ENCODE data around the gene BAHCC1.
A peak's percentile ranks its signal among the peaks of the same experiment; 100 is the strongest.
"Not testable (repeated sequence)": the region's sequence is repeated elsewhere in the genome, so short reads cannot be mapped to it uniquely, and the experiment has no call there.

BAHCC1 gene

GRCh38 chr17:81394921-81395599, at the start of gene BAHCC1:
Gene BAHCC1, plus strand, starts transcription at chr17:81395457. Its CDS starts 4,283 bp downstream, at chr17:81399740.
- DNase-seq (ENCODE audit: low read depth in 2 of 2) = peak; percentile 88 to 93

- peak; percentile 95 for DNase-seq (ENCODE audit: low read depth in 2 of 2)
These were observed 49.0 kb upstream of the BAHCC1 start for GRCh38 chr17:81346090-81346907.

- no peak for DNase-seq (ENCODE audit: low read depth in 2 of 2)
These were observed 48.3 kb upstream of the BAHCC1 start for GRCh38 chr17:81346908-81347349.

GRCh38 chr17:81347437-81347836, 47.8 kb upstream of the BAHCC1 start:
- DNase-seq (ENCODE audit: low read depth in 2 of 2) = no peak

- no peak for DNase-seq (ENCODE audit: low read depth in 2 of 2)
These were observed 46.9 kb upstream of the BAHCC1 start for GRCh38 chr17:81348097-81349055.

GRCh38 chr17:81349397-81350319, 45.6 kb upstream of the BAHCC1 start:
- no peak for DNase-seq (ENCODE audit: low read depth in 2 of 2)

GRCh38 chr17:81350320-81350890, 44.9 kb upstream of the BAHCC1 start:
- DNase-seq (ENCODE audit: low read depth in 2 of 2) = no peak

GRCh38 chr17:81351329-81352052, 43.8 kb upstream of the BAHCC1 start:
- not testable (repeated sequence) for DNase-seq (ENCODE audit: low read depth in 2 of 2)

GRCh38 chr17:81352056-81352455, 43.2 kb upstream of the BAHCC1 start:
- DNase-seq (ENCODE audit: low read depth in 2 of 2) = not testable (repeated sequence)

GRCh38 chr17:81354252-81354953, 40.9 kb upstream of the BAHCC1 start:
- DNase-seq (ENCODE audit: low read depth in 2 of 2) = no peak

GRCh38 chr17:81354954-81355347, 40.3 kb upstream of the BAHCC1 start:
- DNase-seq (ENCODE audit: low read depth in 2 of 2) = no peak

- no peak for DNase-seq (ENCODE audit: low read depth in 2 of 2)
These were observed 36.0 kb upstream of the BAHCC1 start for GRCh38 chr17:81359218-81359617.

GRCh38 chr17:81362001-81362400, 33.3 kb upstream of the BAHCC1 start:
- DNase-seq (ENCODE audit: low read depth in 2 of 2) = not testable (repeated sequence)

- DNase-seq (ENCODE audit: low read depth in 2 of 2) = no peak
These were observed 30.7 kb upstream of the BAHCC1 start for GRCh38 chr17:81364278-81365147.

- DNase-seq (ENCODE audit: low read depth in 2 of 2) = no peak
These were observed 30.1 kb upstream of the BAHCC1 start for GRCh38 chr17:81365148-81365600.

GRCh38 chr17:81365601-81366585, 29.4 kb upstream of the BAHCC1 start:
- DNase-seq (ENCODE audit: low read depth in 2 of 2) = no peak

- DNase-seq (ENCODE audit: low read depth in 2 of 2) = no peak
These were observed 28.6 kb upstream of the BAHCC1 start for GRCh38 chr17:81366648-81367047.

All from stimulated activated CD8-positive, alpha-beta memory T cell treated with anti-CD3 and anti-CD28 coated beads, Interleukin-2, amount 100 ng/mL, for 48 hours (primary cell).